Osteocyte (in vitro differentiated cells): ENCODE results near the gene APOL3. TPM values are rescaled to one million over a fixed set of nuclear protein-coding genes. Genes with fewer than 3 reads are reported as not detected.

ENCODE experiments used
- DNase-seq: peaks from one replicate; pipeline ENCODE4 v3.0.0; 2021; ENCODE audit warnings: mixed read lengths; ENCODE audit not compliant: unreplicated experiment; ENCODE audit errors: extremely low spot score
- H3K27ac Mint-ChIP-seq: one replicate; pipeline ENCODE4 v1.8.0; 2021; ENCODE audit warnings: mild to moderate bottlenecking, mixed read lengths; ENCODE audit not compliant: unreplicated experiment
- H3K27me3 Mint-ChIP-seq: one replicate; pipeline ENCODE4 v1.8.0; 2021; ENCODE audit warnings: mixed read lengths; ENCODE audit not compliant: unreplicated experiment
- H3K36me3 Mint-ChIP-seq: one replicate; pipeline ENCODE4 v1.8.0; 2021; ENCODE audit warnings: mixed read lengths; ENCODE audit not compliant: unreplicated experiment
- H3K4me1 Mint-ChIP-seq: one replicate; pipeline ENCODE4 v1.8.0; 2021; ENCODE audit warnings: mixed read lengths; ENCODE audit not compliant: unreplicated experiment
- H3K4me3 Mint-ChIP-seq: one replicate; pipeline ENCODE4 v1.8.0; 2021; ENCODE audit warnings: mild to moderate bottlenecking, moderate library complexity, mixed read lengths; ENCODE audit not compliant: unreplicated experiment
- H3K9me3 Mint-ChIP-seq: one replicate; pipeline ENCODE4 v1.8.0; 2021; ENCODE audit warnings: mixed read lengths; ENCODE audit not compliant: unreplicated experiment
- CTCF ChIP-seq: fragments of 200-600 bp; sonication (generic); IDR thresholded peaks from 2 replicates; pipeline ENCODE4 v1.5.0; 2021; ENCODE audit warnings: antibody characterized with exemption, mild to moderate bottlenecking, moderate library complexity
- total RNA-seq: library from RNA; stranded (reverse); gene quantifications from 2 replicates; pipeline ENCODE4 v1.2.1, GENCODE V29; 2021

Gene APOL3
- total RNA-seq, 1 donor from 2014 or later, result 10.8 TPM

GRCh38 chr22:36117053-36117554, 43.5 kb downstream of the APOL3 start:
- no peak for DNase-seq
- Mint-ChIP-seq H3K9me3 (no peaks in the 10 kb centered on the region), H3K27ac (no peak overlapping the region)

GRCh38 chr22:36116127-36116526, 44.4 kb downstream of the APOL3 start:
- no peaks in the 10 kb centered on the region for H3K27me3 Mint-ChIP-seq

More at GRCh38 chr22:36117053-36117554, 43.5 kb downstream of the APOL3 start:
- Mint-ChIP-seq H3K27me3 (no peaks in the 10 kb centered on the region), H3K36me3 (no peaks in the 10 kb centered on the region), H3K4me3 (no peak overlapping the region), H3K4me1 (no peaks in the 10 kb centered on the region)
- TF ChIP-seq CTCF, result no peak

GRCh38 chr22:36113121-36113520, 47.4 kb downstream of the APOL3 start:
- H3K4me1 Mint-ChIP-seq, result peaks cover 11% of the 10 kb centered on the region
- no peaks in the 10 kb centered on the region for H3K9me3 Mint-ChIP-seq
- H3K27me3 Mint-ChIP-seq, result no peaks in the 10 kb centered on the region
- no peak for DNase-seq
- no peaks in the 10 kb centered on the region for H3K36me3 Mint-ChIP-seq
- TF ChIP-seq CTCF, result no peak
- H3K4me3 Mint-ChIP-seq, result no peak overlapping the region
- H3K27ac Mint-ChIP-seq, result no peak overlapping the region

More at GRCh38 chr22:36116127-36116526, 44.4 kb downstream of the APOL3 start:
- no peaks in the 10 kb centered on the region for H3K9me3 Mint-ChIP-seq
- no peak overlapping the region for H3K4me3 Mint-ChIP-seq
- TF ChIP-seq CTCF, result no peak
- H3K36me3 Mint-ChIP-seq, result no peaks in the 10 kb centered on the region
- DNase-seq, result no peak
- no peaks in the 10 kb centered on the region for H3K4me1 Mint-ChIP-seq
- H3K27ac Mint-ChIP-seq, result no peak overlapping the region

- no peak overlapping the region for H3K4me3 Mint-ChIP-seq
- H3K4me1 Mint-ChIP-seq, result peaks cover 11% of the 10 kb centered on the region
- no peak for TF ChIP-seq CTCF
- no peaks in the 10 kb centered on the region for H3K27me3 Mint-ChIP-seq
- H3K36me3 Mint-ChIP-seq, result no peaks in the 10 kb centered on the region
- H3K9me3 Mint-ChIP-seq, result no peaks in the 10 kb centered on the region
- H3K27ac Mint-ChIP-seq, result no peak overlapping the region
- DNase-seq, result no peak
Measured at GRCh38 chr22:36111316-36111715, 49.2 kb downstream of the APOL3 start.

GRCh38 chr22:36110306-36110881, 50.2 kb downstream of the APOL3 start:
- TF ChIP-seq CTCF, result no peak
- H3K4me1 Mint-ChIP-seq, result peaks cover 11% of the 10 kb centered on the region
- peak overlapping the region; percentile 34 for H3K27ac Mint-ChIP-seq
- no peaks in the 10 kb centered on the region for H3K9me3 Mint-ChIP-seq
- no peaks in the 10 kb centered on the region for H3K36me3 Mint-ChIP-seq
- H3K27me3 Mint-ChIP-seq, result no peaks in the 10 kb centered on the region
- no peak for DNase-seq
- H3K4me3 Mint-ChIP-seq, result no peak overlapping the region
